CD4-positive, CD25-positive, alpha-beta regulatory T cell (primary cell): ENCODE measurements around the gene PTPRQ. TPM values are rescaled to one million over a fixed set of nuclear protein-coding genes. Genes with fewer than 3 reads are reported as not detected.

Experiments
- ATAC-seq, 2 donors: fragments of 150-1000 bp; cut with Tn5 transposase; one replicate each; pipeline ENCODE4 v1.10.0; 2021; ENCODE audit warnings: low read depth in 2 of 2, moderate number of reproducible peaks in 2 of 2, moderate library complexity in 1 of 2
- DNase-seq, 3 donors: peaks; one replicate each; pipeline versions ENCODE4 v3.0.0 to v3.0.0-alpha.2; 2012 to 2022; ENCODE audit warnings: mixed read lengths in 1 of 3
- H3K27ac ChIP-seq: one replicate; pipeline ENCODE4 v1.7.0; 2013; ENCODE audit warnings: mild to moderate bottlenecking, low read length; ENCODE audit not compliant: insufficient read depth, poor library complexity, severe bottlenecking
- H3K27me3 ChIP-seq: one replicate; pipeline ENCODE4 v1.7.0; 2013; ENCODE audit warnings: low read length; ENCODE audit not compliant: control insufficient read depth, insufficient read depth
- H3K36me3 ChIP-seq: one replicate; pipeline ENCODE4 v1.7.0; 2013; ENCODE audit warnings: mild to moderate bottlenecking, low read length, moderate library complexity; ENCODE audit not compliant: control insufficient read depth, insufficient read depth
- H3K4me1 ChIP-seq: 2 replicates; pipeline ENCODE4 v1.7.0; 2013; ENCODE audit warnings: mild to moderate bottlenecking, low read length; ENCODE audit not compliant: insufficient read depth, control insufficient read depth, poor library complexity, severe bottlenecking
- H3K4me3 ChIP-seq: one replicate; pipeline ENCODE4 v1.7.0; 2013; ENCODE audit warnings: low read depth, mild to moderate bottlenecking, low read length, moderate library complexity
- H3K9me3 ChIP-seq, 2 experiments: 1 replicate in 1 of 2; 2 replicates in 1 of 2; pipeline ENCODE4 v1.7.0; 2013; ENCODE audit warnings: low read length in 2 of 2, mild to moderate bottlenecking in 1 of 2, moderate library complexity in 1 of 2; ENCODE audit not compliant: control insufficient read depth in 2 of 2
- H3K27ac Mint-ChIP-seq, 3 donors: one replicate each; pipeline ENCODE4 v1.8.0; 2020 to 2022; ENCODE audit warnings: mild to moderate bottlenecking in 3 of 3, mixed read lengths in 3 of 3, moderate library complexity in 2 of 3
- H3K27me3 Mint-ChIP-seq: one replicate; pipeline ENCODE4 v1.8.0; 2022; ENCODE audit warnings: mild to moderate bottlenecking, mixed read lengths
- H3K36me3 Mint-ChIP-seq: one replicate; pipeline ENCODE4 v1.8.0; 2020; ENCODE audit warnings: mixed read lengths
- H3K4me1 Mint-ChIP-seq, 4 donors: one replicate each; pipeline ENCODE4 v1.8.0; 2020 to 2022; ENCODE audit warnings: mixed read lengths in 4 of 4, mild to moderate bottlenecking in 1 of 4
- H3K4me3 Mint-ChIP-seq, 4 donors: one replicate each; pipeline ENCODE4 v1.8.0; 2020 to 2022; ENCODE audit warnings: mild to moderate bottlenecking in 4 of 4, mixed read lengths in 4 of 4, moderate library complexity in 3 of 4
- H3K9me3 Mint-ChIP-seq, 7 donors: one replicate each; pipeline ENCODE4 v1.8.0; 2020 to 2022; ENCODE audit warnings: mixed read lengths in 7 of 7, mild to moderate bottlenecking in 3 of 7, moderate library complexity in 2 of 7
- polyA plus RNA-seq, 4 donors: library from polyadenylated mRNA; unstranded; fragments of 300-500 nt; fragmentation: Illumina TruSeq; gene quantifications; one replicate each; pipeline ENCODE4 v1.2.3, GENCODE V29; 2021
- total RNA-seq: library from RNA; stranded (reverse); gene quantifications from one replicate; pipeline ENCODE4 v1.2.3, GENCODE V29; 2022

Gene PTPRQ
- total and polyA plus RNA-seq, 5 donors from 2014 or later = not detected

GRCh38 chr12:80627782-80628181, 183.7 kb downstream of the PTPRQ start:
- Histone ChIP-seq H3K4me3 (no peak overlapping the region), H3K27me3 (no peaks in the 10 kb centered on the region), H3K27ac (no peak overlapping the region), H3K36me3 (no peaks in the 10 kb centered on the region), H3K4me1 (no peaks in the 10 kb centered on the region), H3K9me3 (no peaks in the 10 kb centered on the region)
- H3K27me3 Mint-ChIP-seq = no peaks in the 10 kb centered on the region
- no peaks in the 10 kb centered on the region for H3K36me3 Mint-ChIP-seq
- H3K4me3 Mint-ChIP-seq = no peak overlapping the region
- H3K27ac Mint-ChIP-seq = no peak overlapping the region
- peaks cover 0 to 8% (median 5%) of the 10 kb centered on the region in 7 donors for H3K9me3 Mint-ChIP-seq
- ATAC-seq (no peak), DNase-seq (no peak)
- no peaks in the 10 kb centered on the region for H3K4me1 Mint-ChIP-seq

- no peaks in the 10 kb centered on the region for H3K9me3 ChIP-seq
- no peaks in the 10 kb centered on the region for H3K36me3 ChIP-seq
- H3K27ac Mint-ChIP-seq = no peak overlapping the region
- H3K9me3 Mint-ChIP-seq = peaks cover 0 to 9% (median 5%) of the 10 kb centered on the region in 7 donors
- no peak overlapping the region for H3K27ac ChIP-seq
- H3K4me1 ChIP-seq = no peaks in the 10 kb centered on the region
- DNase-seq = no peak
- H3K36me3 Mint-ChIP-seq = no peaks in the 10 kb centered on the region
- no peak overlapping the region for H3K4me3 ChIP-seq
- no peak overlapping the region for H3K4me3 Mint-ChIP-seq
- H3K4me1 Mint-ChIP-seq = no peaks in the 10 kb centered on the region
- no peaks in the 10 kb centered on the region for H3K27me3 ChIP-seq
- H3K27me3 Mint-ChIP-seq = no peaks in the 10 kb centered on the region
- ATAC-seq = no peak
Observed at GRCh38 chr12:80632835-80633234, 188.8 kb downstream of the PTPRQ start.

- Histone ChIP-seq H3K9me3 (no peaks in the 10 kb centered on the region), H3K36me3 (no peaks in the 10 kb centered on the region), H3K27ac (no peak overlapping the region), H3K4me1 (no peaks in the 10 kb centered on the region), H3K4me3 (no peak overlapping the region), H3K27me3 (no peaks in the 10 kb centered on the region)
- Mint-ChIP-seq H3K36me3 (no peaks in the 10 kb centered on the region), H3K27ac (no peak overlapping the region), H3K9me3 (peaks cover 0 to 9% (median 4%) of the 10 kb centered on the region in 7 donors), H3K4me1 (no peaks in the 10 kb centered on the region), H3K27me3 (no peaks in the 10 kb centered on the region), H3K4me3 (no peak overlapping the region)
- DNase-seq (no peak), ATAC-seq (no peak)
Observed at GRCh38 chr12:80634903-80635302, 190.9 kb downstream of the PTPRQ start.

GRCh38 chr12:80636832-80637231, 192.8 kb downstream of the PTPRQ start:
- H3K27me3 ChIP-seq = no peaks in the 10 kb centered on the region
- Mint-ChIP-seq H3K36me3 (no peaks in the 10 kb centered on the region), H3K9me3 (peaks cover 0 to 10% (median 2%) of the 10 kb centered on the region in 7 donors), H3K4me3 (no peak overlapping the region), H3K27me3 (no peaks in the 10 kb centered on the region), H3K4me1 (no peaks in the 10 kb centered on the region), H3K27ac (no peak overlapping the region)
- no peaks in the 10 kb centered on the region for H3K4me1 ChIP-seq
- no peaks in the 10 kb centered on the region for H3K36me3 ChIP-seq
- H3K27ac ChIP-seq = no peak overlapping the region
- ATAC-seq (no peak), DNase-seq (no peak)
- no peak overlapping the region for H3K4me3 ChIP-seq
- no peaks in the 10 kb centered on the region for H3K9me3 ChIP-seq

GRCh38 chr12:80641936-80642335, 197.9 kb downstream of the PTPRQ start:
- H3K27me3 ChIP-seq = no peaks in the 10 kb centered on the region

GRCh38 chr12:80643961-80644360, 199.9 kb downstream of the PTPRQ start:
- Histone ChIP-seq H3K4me1 (no peaks in the 10 kb centered on the region), H3K36me3 (no peaks in the 10 kb centered on the region), H3K27ac (no peak overlapping the region), H3K4me3 (no peak overlapping the region), H3K9me3 (no peaks in the 10 kb centered on the region), H3K27me3 (no peaks in the 10 kb centered on the region)
- ATAC-seq = no peak
- Mint-ChIP-seq H3K36me3 (no peaks in the 10 kb centered on the region), H3K4me3 (no peak overlapping the region), H3K9me3 (peaks cover 0 to 11% (median 3%) of the 10 kb centered on the region in 7 donors), H3K27me3 (no peaks in the 10 kb centered on the region), H3K27ac (no peak overlapping the region), H3K4me1 (no peaks in the 10 kb centered on the region)
- no peak for DNase-seq

More at GRCh38 chr12:80641936-80642335, 197.9 kb downstream of the PTPRQ start:
- H3K27ac ChIP-seq = no peak overlapping the region
- Mint-ChIP-seq H3K4me3 (no peak overlapping the region), H3K9me3 (peaks cover 0 to 7% (median 2%) of the 10 kb centered on the region in 7 donors), H3K27ac (no peak overlapping the region), H3K27me3 (no peaks in the 10 kb centered on the region), H3K36me3 (no peaks in the 10 kb centered on the region), H3K4me1 (no peaks in the 10 kb centered on the region)
- DNase-seq = no peak
- no peaks in the 10 kb centered on the region for H3K4me1 ChIP-seq
- H3K36me3 ChIP-seq = no peaks in the 10 kb centered on the region
- no peak for ATAC-seq
- H3K4me3 ChIP-seq = no peak overlapping the region
- no peaks in the 10 kb centered on the region for H3K9me3 ChIP-seq

- no peak overlapping the region for H3K27ac Mint-ChIP-seq
- ATAC-seq = no peak
- DNase-seq = no peak
- no peaks in the 10 kb centered on the region for H3K4me1 ChIP-seq
- H3K27me3 Mint-ChIP-seq = no peaks in the 10 kb centered on the region
- peaks cover 0 to 7% (median 2%) of the 10 kb centered on the region in 7 donors for H3K9me3 Mint-ChIP-seq
- H3K4me1 Mint-ChIP-seq = no peaks in the 10 kb centered on the region
- no peaks in the 10 kb centered on the region for H3K27me3 ChIP-seq
- no peaks in the 10 kb centered on the region for H3K9me3 ChIP-seq
- no peaks in the 10 kb centered on the region for H3K36me3 ChIP-seq
- H3K36me3 Mint-ChIP-seq = no peaks in the 10 kb centered on the region
- H3K27ac ChIP-seq = no peak overlapping the region
- no peak overlapping the region for H3K4me3 Mint-ChIP-seq
- H3K4me3 ChIP-seq = no peak overlapping the region
Observed at GRCh38 chr12:80648881-80649280, 204.8 kb downstream of the PTPRQ start.

- H3K4me3 Mint-ChIP-seq = no peak overlapping the region
- no peak overlapping the region for H3K27ac ChIP-seq
- H3K4me3 ChIP-seq = no peak overlapping the region
- no peaks in the 10 kb centered on the region for H3K36me3 ChIP-seq
- no peaks in the 10 kb centered on the region for H3K9me3 ChIP-seq
- H3K27ac Mint-ChIP-seq = no peak overlapping the region
- no peaks in the 10 kb centered on the region for H3K4me1 Mint-ChIP-seq
- H3K27me3 Mint-ChIP-seq = no peaks in the 10 kb centered on the region
- no peaks in the 10 kb centered on the region for H3K4me1 ChIP-seq
- H3K9me3 Mint-ChIP-seq = peaks cover 0 to 13% (median 6%) of the 10 kb centered on the region in 7 donors
- no peaks in the 10 kb centered on the region for H3K36me3 Mint-ChIP-seq
- no peak for DNase-seq
- H3K27me3 ChIP-seq = no peaks in the 10 kb centered on the region
- ATAC-seq = no peak
Observed at GRCh38 chr12:80655751-80656150, 211.7 kb downstream of the PTPRQ start.
